Hematopoietic multipotent progenitor cell treated with erythropoietin and hydrocortisone succinate and interleukin-3 and kit ligand, for 6 days (in vitro differentiated cells): ENCODE data around the gene AZGP1.

Experiments used
- DNase-seq: peaks from one replicate; pipeline ENCODE4 v3.0.0-alpha.2; 2015

Gene AZGP1

DNA sequence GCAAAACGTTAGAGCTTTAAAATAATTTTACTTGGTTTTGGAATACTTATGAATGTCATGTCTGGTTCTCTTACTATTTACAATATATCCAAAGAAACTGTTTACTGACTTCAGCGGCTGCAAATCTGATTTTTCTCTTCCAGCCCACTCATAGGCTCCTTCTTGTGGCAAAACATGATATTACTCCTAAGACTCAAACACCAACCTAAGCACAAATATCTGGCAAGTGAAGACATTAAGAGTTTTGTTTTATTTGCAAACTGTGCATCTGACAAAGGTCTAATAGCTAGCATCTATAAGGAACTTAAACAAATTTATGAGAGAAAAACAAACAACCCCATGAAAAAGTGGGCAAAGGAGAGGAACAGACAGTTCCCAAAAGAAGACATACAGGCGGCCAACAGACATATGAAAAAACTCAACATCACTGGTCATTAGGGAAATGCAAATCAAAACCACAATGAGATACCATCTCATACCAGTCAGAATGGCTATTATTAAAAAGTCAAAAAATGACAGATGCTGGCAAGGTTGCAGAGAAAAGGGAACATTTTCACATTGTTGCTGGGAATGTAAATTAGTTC, 26.1 kb downstream of the AZGP1 start:
- DNase-seq = peak; percentile 44

DNA sequence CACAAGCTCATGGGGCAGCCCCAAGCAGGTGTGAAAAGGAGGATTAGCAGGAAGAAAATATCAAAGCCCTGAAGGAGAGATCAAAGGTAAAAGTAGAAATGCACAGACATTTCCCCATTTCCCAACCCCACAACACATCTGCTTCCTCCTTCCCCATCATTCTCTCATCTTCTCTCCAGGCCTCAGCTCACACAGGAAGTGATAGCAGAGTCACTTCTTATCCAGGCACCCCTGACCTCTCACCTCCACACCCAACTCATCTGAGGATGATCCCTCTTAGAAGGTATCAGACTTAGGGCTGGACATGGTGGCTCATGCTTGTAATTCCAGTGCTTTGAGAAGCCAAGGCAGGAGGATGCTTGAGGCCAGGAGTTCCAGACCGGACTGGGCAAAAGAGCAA, 28.2 kb downstream of the AZGP1 start:
- no peak for DNase-seq

DNA sequence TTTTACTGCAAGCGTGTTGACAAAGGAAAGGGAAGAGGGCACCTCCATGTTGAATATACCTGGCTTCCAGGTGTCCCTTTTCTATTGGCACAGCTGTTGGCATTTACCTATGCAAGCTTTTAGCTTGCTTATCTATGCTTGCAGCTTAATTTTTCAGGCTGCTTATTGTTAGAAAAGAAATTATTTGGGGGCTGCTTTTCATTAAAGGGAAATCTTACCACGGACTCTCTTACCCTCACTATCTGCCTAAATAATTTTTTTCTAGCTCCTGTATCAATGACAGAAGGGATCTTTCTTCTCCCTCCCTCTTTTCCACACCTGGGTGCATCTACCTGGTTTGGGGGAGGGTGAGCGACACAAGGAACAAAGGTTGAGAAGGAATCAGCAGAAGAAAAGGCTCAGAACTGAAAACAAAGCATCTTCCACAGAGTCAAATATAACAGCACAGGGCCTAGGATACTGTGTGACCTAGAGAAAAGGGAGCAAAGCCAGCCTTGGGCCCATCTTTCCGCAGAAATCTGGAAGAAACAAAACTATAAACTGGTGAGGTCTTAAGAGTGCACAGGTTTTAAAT, 31.2 kb downstream of the AZGP1 start:
- DNase-seq = no peak

DNA sequence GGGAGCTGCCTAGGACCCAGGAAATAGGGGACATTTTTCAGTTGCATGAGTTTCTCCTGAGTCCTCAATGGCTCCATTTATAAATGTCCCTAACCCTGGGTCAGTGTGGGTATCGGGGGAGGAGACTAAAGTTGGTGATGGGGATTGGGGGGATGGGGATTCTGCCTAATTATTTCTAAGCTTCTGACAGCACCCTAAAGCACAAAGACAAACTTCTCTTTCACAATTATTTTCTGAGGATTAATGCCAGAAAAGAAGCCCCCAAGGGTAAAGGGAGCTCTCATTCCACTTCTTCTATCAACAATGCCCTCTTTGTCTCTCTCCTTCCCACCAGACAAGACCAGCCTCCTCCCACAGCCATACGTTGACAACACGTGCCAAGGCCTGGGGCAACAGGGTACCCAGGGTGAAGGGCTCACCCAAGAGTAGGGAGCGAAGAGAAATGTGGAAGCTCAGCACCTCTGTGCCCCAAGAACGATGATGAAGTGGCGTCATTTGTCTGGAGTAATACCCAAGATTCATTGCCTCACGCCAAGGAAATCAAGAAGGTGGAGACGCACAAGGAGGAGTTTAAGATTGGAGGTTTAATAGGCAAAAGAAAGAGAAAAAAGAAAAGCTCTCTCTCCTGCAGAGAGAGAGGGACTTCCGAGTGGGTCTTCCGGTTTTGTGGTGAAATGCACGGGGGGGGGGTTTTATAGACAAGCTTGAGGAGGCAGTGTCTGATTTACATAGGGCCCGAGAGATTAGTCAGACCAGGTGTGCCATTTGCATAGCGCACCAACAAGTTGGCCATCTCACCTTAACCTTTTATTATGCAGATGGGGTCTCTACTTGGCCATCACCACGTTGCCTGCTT, 32.0 kb downstream of the AZGP1 start:
- DNase-seq = no peak

DNA sequence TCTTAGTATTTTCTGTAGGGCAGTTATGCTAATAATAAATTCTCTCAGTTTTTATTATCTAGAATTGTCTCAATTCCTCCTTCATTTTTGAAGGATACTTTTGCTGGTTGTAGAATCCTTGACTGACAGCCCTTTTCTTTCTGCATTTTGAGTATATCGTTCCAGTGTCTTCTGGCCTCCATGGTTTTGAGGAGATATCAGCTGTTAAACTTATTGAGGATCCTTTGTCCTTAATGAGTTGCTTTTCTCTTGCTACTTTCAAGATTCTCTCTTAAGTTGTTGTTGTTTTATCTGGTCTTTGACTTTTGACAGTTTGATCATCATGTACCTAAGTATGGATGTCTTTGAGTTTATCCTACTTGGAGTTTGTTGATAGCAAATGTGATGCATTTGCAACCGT, 37.5 kb downstream of the AZGP1 start:
- DNase-seq = no peak

DNA sequence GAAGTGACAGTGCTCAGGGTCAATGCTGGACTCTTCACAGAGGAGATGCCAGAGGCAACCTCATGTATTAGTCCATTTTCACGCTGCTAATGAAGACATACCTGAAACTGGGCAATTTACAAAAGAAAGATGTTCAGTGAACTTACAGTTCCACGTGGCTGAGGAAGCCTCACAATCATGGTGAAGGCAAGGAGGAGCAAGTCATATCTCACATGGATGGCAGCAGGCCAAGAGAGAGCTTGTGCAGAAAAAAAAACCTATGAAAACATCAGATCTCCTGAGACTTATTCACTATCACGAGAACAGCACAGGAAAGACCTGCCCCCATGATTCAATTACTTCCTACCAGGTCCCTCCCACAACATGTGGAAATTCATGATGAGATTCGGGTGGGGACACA, 40.8 kb downstream of the AZGP1 start:
- peak; percentile 56 for DNase-seq

DNA sequence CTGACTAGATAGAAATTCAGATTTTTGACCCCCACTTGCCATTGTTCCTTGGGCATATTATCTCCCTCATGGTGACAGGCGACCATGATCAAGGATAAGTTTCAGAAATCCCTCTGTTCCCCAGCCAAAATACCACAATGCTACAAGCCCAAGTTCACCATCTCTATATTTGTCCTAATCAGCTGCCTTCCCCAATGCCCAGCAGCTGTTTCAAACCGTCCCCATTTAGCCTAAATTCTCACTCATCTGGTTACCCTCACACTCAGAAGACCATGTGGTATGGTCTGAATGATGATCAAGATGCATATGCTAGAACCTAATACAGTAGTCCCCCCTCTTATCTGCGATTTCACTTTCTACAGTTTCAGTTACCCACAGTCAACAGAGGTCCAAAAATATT, 45.5 kb downstream of the AZGP1 start:
- no peak for DNase-seq

DNA sequence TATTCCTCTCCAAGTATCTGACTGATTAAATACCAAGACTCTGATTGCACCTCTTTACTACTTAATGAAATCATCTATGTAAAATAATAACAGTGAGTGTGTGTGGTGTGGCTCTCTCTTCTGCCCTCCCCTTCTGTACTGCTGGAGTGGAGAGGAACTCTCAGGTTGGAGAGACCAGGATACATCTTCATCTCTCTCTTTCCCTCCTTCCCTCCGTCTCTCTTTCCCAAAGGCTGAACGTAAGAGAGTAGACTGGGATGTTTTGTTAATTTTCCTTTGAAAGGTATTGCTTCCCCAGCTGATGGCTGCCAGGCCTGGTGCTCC, 46.1 kb downstream of the AZGP1 start:
- no peak for DNase-seq

DNA sequence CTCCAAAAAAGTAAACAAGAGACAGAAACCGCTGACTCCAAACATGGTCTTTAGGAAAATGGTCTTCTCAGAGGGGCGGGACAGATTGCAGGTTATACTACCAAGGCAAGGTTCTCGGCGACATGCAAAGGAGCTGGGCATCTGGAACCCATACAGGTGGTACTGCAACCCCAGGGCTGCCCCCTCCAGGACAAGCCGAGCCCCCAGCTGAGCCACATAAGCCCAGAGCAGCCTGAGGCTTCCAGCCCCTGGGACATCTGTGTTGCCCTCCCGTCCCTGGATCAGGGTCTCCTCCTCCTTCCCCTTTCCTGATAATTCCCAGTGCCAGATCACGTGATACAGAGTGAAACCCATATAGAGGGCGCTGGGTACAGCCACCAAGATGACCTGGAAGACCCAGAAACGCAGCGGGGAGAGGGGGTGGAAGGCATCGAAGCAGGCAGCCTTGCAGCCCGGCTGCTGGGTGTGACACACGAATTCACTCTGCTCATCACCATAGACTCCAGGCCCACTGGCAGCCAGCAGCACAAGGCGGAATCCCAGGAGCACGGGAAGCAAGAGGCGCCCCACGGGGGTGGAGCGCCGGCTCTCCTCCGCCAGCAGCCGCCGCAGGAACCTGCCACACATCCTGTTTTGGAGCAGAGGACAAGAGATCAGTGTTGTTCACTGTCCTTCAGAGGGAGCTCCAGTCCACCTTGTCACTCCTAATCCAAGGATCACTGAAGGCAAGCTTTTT, 46.7 kb downstream of the AZGP1 start, which contains the start of gene GJC3:
GJC3 (minus strand) TSS at position 627 of the 736 bp plus-strand sequence; CDS start at position 627, 0 bp downstream.
- peak; percentile 67 for DNase-seq

DNA sequence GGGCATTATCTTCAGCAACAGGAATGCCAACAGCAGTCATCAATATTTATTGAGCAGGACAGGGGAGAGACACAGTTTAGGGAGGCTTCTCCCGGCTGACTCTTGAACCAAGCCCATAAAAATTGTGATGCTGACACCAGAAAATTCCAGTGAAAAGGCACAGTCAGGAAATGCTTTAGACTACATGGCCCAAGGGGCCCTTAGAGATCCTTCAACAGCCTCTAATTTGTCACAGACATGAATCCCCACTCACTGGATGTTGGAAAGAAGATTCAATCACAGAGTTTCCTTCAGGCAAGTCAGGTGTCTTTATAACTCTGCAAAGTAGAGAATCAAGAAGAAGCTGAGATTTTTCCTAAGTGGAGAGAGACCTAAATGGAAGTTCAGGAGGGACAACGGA, 47.6 kb downstream of the AZGP1 start:
- no peak for DNase-seq

DNA sequence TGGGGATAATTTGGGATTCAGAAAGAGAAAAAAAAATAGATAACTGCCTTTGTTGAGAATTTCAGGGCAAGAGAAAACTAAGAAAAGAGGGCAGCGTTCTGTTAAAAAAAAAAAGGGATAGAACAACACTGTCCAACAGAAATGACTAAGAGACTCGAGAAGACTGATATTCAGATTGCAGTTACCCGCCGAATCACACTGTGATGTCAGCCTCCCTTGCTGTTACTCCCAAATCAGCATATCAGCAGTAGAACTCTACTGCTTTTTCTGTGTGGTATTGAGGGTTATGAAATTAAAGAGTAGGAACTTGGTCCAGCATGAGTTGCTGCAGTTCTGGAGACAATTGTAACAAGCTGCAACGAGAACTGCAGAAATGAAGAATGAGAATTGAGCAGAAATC, 48.3 kb downstream of the AZGP1 start:
- DNase-seq = no peak

DNA sequence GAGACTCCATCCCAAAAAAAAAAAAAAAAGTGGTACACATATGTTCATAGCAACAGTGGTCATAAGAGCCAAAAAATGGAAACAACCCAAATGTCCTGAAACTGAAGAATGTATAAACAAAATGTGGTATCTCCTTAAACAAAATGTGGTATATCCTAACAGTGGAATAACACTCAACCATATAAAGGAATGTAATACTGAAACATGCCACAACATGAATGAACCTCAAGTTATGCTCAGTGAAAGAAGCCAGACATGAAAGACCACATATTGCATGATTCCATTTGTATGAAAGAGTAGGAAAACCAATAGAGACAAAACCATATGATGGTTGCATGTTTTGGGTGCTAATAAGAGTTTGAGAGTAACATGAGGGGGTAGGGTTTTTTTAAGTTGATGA, 49.5 kb downstream of the AZGP1 start:
- no peak for DNase-seq

DNA sequence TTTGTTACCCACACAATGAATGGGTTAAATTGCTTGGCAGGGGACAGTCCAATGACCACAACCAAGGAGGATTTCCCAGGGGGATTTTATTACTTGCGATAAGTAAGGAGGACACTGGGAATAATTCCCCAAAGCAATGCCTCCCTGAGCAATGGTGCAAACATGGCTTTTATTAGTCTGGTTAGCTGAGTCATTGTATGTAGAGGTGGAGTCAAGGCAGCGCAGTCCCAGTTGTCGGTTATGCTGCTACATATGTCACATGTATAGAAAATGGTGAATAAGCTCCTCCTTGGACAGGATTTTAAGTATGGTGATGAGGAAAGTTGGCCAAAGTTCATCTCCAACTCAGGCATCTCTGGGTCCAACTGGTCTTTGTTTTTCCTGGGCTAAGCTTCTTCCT, 52.6 kb downstream of the AZGP1 start:
- DNase-seq = no peak

DNA sequence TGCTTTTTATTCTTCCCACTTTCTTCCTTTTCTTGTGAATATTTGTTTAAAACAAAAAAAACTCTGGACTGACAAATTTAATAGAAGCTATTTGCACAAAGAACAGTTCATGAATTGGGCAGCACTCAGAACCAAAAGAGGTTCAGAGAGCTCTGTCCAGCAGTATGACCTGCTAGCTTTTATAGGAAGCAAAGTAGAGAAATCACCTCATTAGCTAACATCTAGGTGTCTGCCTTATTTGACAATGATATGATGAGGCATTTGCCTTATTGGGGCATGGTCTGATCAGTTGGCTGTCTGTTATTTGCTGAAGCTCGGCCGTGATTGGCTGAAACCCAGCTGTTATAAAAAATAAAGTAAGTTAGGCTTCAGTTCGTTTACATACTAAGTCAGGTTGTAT, 55.7 kb downstream of the AZGP1 start:
- peak; percentile 50 for DNase-seq

DNA sequence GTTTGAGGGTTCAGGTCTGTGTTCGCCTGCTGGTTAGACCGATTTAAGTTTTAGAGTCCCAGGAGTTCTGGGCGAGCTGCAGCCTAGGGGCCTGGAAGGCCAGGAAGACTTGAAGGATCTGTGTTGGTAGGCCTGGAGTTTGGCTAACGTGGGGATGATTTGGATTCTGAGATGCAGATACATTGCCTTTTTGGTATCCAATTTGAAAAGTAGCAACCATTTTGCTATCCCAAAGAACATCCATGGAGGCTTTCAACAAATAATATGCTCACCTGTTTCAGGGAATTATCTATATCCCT, 56.1 kb downstream of the AZGP1 start:
- DNase-seq = no peak

DNA sequence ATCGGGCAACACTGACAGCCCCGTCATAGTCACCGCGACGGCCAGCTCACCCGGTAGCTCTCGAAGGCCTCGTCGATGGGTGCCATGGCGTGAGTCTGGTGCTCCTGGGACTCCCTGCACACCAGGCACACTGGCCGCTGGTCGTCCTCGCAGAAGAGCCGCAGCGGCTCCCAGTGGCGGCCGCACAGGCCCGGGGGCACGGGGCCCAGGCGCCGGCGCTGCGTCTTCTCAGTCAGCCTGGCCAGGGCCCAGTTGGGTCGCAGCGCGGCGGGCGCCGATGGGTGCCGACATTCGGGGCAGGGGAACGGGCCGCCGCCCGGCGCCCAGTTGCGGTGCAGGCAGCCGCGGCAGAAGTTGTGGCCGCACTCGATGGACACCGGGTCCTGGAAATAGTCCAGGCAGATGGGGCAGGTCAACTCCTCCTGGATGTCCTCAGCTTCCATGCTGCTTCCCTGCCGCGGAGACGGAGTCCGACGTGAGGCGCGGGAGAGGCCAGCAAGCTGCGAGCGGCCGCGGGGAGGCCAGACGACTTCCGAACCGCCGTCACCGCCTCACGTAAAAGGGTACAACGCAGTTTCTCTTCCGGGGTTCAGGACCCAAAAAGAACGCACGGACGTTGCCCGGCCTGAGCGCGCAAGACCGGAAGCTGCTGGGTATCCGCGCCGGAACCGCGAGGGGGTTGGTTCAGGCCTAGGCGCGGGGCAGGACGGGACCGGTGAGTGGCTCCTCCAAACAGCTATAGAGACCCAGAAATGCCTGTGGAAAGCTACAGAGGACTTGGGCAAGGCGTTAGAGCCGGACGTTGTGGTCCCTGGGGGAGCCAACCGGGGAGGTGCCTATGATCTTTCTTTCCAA, 56.6 kb downstream of the AZGP1 start, which contains the start of gene TRIM4:
TRIM4 (minus strand) TSS at position 572 of the 855 bp plus-strand sequence; CDS start at position 443, 129 bp downstream.
- peak; percentile 96 for DNase-seq
